Rectal smooth muscle tissue (tissue), 1 donor: ENCODE results near the gene IDI2.
A peak's percentile ranks its signal among the peaks of the same experiment; 100 is the strongest.
"Not testable (repeated sequence)": the region's sequence is repeated elsewhere in the genome, so short reads cannot be mapped to it uniquely, and the experiment has no call there.

ENCODE experiments used
- H3K27ac ChIP-seq: one replicate; pipeline ENCODE4 v1.7.0; 2013; ENCODE audit warnings: low read depth, low read length, inconsistent platforms
- H3K27me3 ChIP-seq: one replicate; pipeline ENCODE4 v1.7.0; 2013; ENCODE audit warnings: low read length; ENCODE audit not compliant: control insufficient read depth, insufficient read depth
- H3K36me3 ChIP-seq: one replicate; pipeline ENCODE4 v1.7.0; 2013; ENCODE audit warnings: low read length; ENCODE audit not compliant: control insufficient read depth, insufficient read depth
- H3K4me1 ChIP-seq: one replicate; pipeline ENCODE4 v1.7.0; 2013; ENCODE audit warnings: low read length; ENCODE audit not compliant: control insufficient read depth, insufficient read depth
- H3K4me3 ChIP-seq: one replicate; pipeline ENCODE4 v1.7.0; 2013; ENCODE audit warnings: low read length
- H3K9ac ChIP-seq: one replicate; pipeline ENCODE4 v1.7.0; 2013; ENCODE audit warnings: low read length

Gene IDI2

GRCh38 chr10:1025683-1026082 lies at the start of gene IDI2:
IDI2 (minus strand) TSS chr10:1025859; CDS start chr10:1024723, 1,136 bp downstream.
- Histone ChIP-seq H3K27ac (no peak within 1 kb of the TSS), H3K4me3 (no peak within 1 kb of the TSS), H3K36me3 (no peaks in the 10 kb centered on the region), H3K9ac (no peak within 1 kb of the TSS), H3K4me1 (no peaks in the 10 kb centered on the region), H3K27me3 (no peaks in the 10 kb centered on the region)

- no peak overlapping the region for H3K9ac ChIP-seq
- peaks cover 5% of the 10 kb centered on the region for H3K36me3 ChIP-seq
- H3K4me1 ChIP-seq = no peaks in the 10 kb centered on the region
- H3K4me3 ChIP-seq = no peak overlapping the region
- H3K27ac ChIP-seq = no peak overlapping the region
- no peaks in the 10 kb centered on the region for H3K27me3 ChIP-seq
Measured at GRCh38 chr10:1074748-1075308, 49.2 kb upstream of the IDI2 start.

GRCh38 chr10:1074052-1074747 lies 48.5 kb upstream of the IDI2 start:
- Histone ChIP-seq H3K27me3 (no peaks in the 10 kb centered on the region), H3K36me3 (peaks cover 5% of the 10 kb centered on the region), H3K4me1 (no peaks in the 10 kb centered on the region), H3K27ac (no peak overlapping the region), H3K4me3 (no peak overlapping the region), H3K9ac (no peak overlapping the region)

- H3K9ac ChIP-seq = no peak overlapping the region
- no peaks in the 10 kb centered on the region for H3K4me1 ChIP-seq
- H3K36me3 ChIP-seq = peaks cover 5% of the 10 kb centered on the region
- no peak overlapping the region for H3K4me3 ChIP-seq
- no peak overlapping the region for H3K27ac ChIP-seq
- H3K27me3 ChIP-seq = no peaks in the 10 kb centered on the region
Measured at GRCh38 chr10:1070919-1071318, 45.3 kb upstream of the IDI2 start.

GRCh38 chr10:1068380-1069361 lies 43.0 kb upstream of the IDI2 start:
- no peaks in the 10 kb centered on the region for H3K27me3 ChIP-seq
- no peak overlapping the region for H3K4me3 ChIP-seq
- H3K4me1 ChIP-seq = no peaks in the 10 kb centered on the region
- H3K9ac ChIP-seq = no peak overlapping the region
- no peak overlapping the region for H3K27ac ChIP-seq
- peaks cover 3% of the 10 kb centered on the region for H3K36me3 ChIP-seq

- not testable (repeated sequence) for H3K4me1 ChIP-seq, H3K27ac ChIP-seq, H3K4me3 ChIP-seq, H3K36me3 ChIP-seq, H3K9ac ChIP-seq, H3K27me3 ChIP-seq
Measured at GRCh38 chr10:1066734-1067133, 41.1 kb upstream of the IDI2 start.

- no peaks in the 10 kb centered on the region for H3K4me1 ChIP-seq
Measured at GRCh38 chr10:1064964-1065247, 39.2 kb upstream of the IDI2 start.

GRCh38 chr10:1063232-1063865 lies 37.7 kb upstream of the IDI2 start:
- H3K36me3 ChIP-seq = no peaks in the 10 kb centered on the region
- H3K4me3 ChIP-seq = no peak overlapping the region
- H3K9ac ChIP-seq = no peak overlapping the region
- H3K27ac ChIP-seq = no peak overlapping the region
- no peaks in the 10 kb centered on the region for H3K27me3 ChIP-seq
- H3K4me1 ChIP-seq = no peaks in the 10 kb centered on the region

More at GRCh38 chr10:1064964-1065247, 39.2 kb upstream of the IDI2 start:
- no peak overlapping the region for H3K9ac ChIP-seq
- H3K36me3 ChIP-seq = no peaks in the 10 kb centered on the region
- no peaks in the 10 kb centered on the region for H3K27me3 ChIP-seq
- H3K4me3 ChIP-seq = no peak overlapping the region
- no peak overlapping the region for H3K27ac ChIP-seq

GRCh38 chr10:1061930-1062774 lies 36.5 kb upstream of the IDI2 start:
- peaks cover 5% of the 10 kb centered on the region for H3K36me3 ChIP-seq
- H3K27ac ChIP-seq = no peak overlapping the region
- H3K4me3 ChIP-seq = no peak overlapping the region
- peaks cover 4% of the 10 kb centered on the region for H3K4me1 ChIP-seq
- H3K27me3 ChIP-seq = no peaks in the 10 kb centered on the region
- no peak overlapping the region for H3K9ac ChIP-seq

- Histone ChIP-seq H3K27ac (no peak overlapping the region), H3K27me3 (no peaks in the 10 kb centered on the region), H3K9ac (no peak overlapping the region), H3K4me1 (peaks cover 10% of the 10 kb centered on the region), H3K4me3 (no peak overlapping the region), H3K36me3 (peaks cover 5% of the 10 kb centered on the region)
Measured at GRCh38 chr10:1059902-1060301, 34.2 kb upstream of the IDI2 start.

GRCh38 chr10:1058017-1058416 lies 32.4 kb upstream of the IDI2 start:
- peaks cover 5% of the 10 kb centered on the region for H3K36me3 ChIP-seq
- H3K9ac ChIP-seq = no peak overlapping the region

More at GRCh38 chr10:1058017-1058416, 32.4 kb upstream of the IDI2 start:
- no peaks in the 10 kb centered on the region for H3K27me3 ChIP-seq
- H3K4me3 ChIP-seq = peak overlapping the region; percentile 99
- peaks cover 16% of the 10 kb centered on the region for H3K4me1 ChIP-seq
- no peak overlapping the region for H3K27ac ChIP-seq
